ENCODE data around the gene XPA. TPM values are rescaled to one million over a fixed set of nuclear protein-coding genes. Genes with fewer than 3 reads are reported as not detected.

The XPA gene
- total and polyA plus RNA-seq, 2 of the 13 experiments (the other 11 are each of a cell fraction or from before 2014, with no cell fraction given) = 2.3 to 15.2 TPM

- Histone ChIP-seq H3K9ac (ENCODE audit: insufficient read depth, low read depth, low read length) (no peak overlapping the region), H4K20me1 (ENCODE audit: insufficient read depth, low read length) (no peaks in the 10 kb centered on the region; the same call in 1 of the 2 replicates), H3K36me3 (replicated peaks in 1 of 2; ENCODE audit: control insufficient read depth in 1 of 2, insufficient read depth in 2 of 2, low read length in 2 of 2) (peaks cover 0 to 24% of the 10 kb centered on the region in 2 experiments; a peak in 3 of 5 replicates), H3K27ac (ENCODE audit: extremely low read length, insufficient read depth, low read length) (no peak overlapping the region), H3K4me2 (ENCODE audit: low read depth, low read length) (no peak overlapping the region), H3K4me3 (replicated peaks in 1 of 3; ENCODE audit: insufficient read depth in 1 of 3, low read depth in 2 of 3, low read length in 3 of 3) (no peak overlapping the region), H3K27me3 (ENCODE audit: control insufficient read depth in 1 of 2, insufficient read depth in 2 of 2, low read length in 2 of 2) (peaks cover 0 to 8% of the 10 kb centered on the region in 2 experiments; a peak in 1 of 5 replicates), H3K79me2 (ENCODE audit: insufficient read depth, low read length) (peaks cover 41% of the 10 kb centered on the region), H3K4me1 (ENCODE audit: insufficient read depth, low read length) (peaks cover 21% of the 10 kb centered on the region), H2AFZ (ENCODE audit: low read length) (no peak overlapping the region), H3K9me3 (ENCODE audit: low read length) (no peaks in the 10 kb centered on the region)
- TF ChIP-seq HNRNPUL1 (IDR thresholded peaks at IDR 0.05; ENCODE audit: low read depth, low read length) = no peak
- no peak for TF ChIP-seq TBP (CRISPR knock-in tag; IDR thresholded peaks at IDR 0.05)
- TF ChIP-seq POLR2AphosphoS2 (IDR thresholded peaks at IDR 0.05; ENCODE audit: low read depth, low read length) = no peak
- no peak for TF ChIP-seq RAD21 (CRISPR knock-in tag; IDR thresholded peaks at IDR 0.05)
- no peak for TF ChIP-seq ZNF460 (CRISPR knock-in tag; IDR thresholded peaks at IDR 0.05; ENCODE audit: borderline replicate concordance)
- TF ChIP-seq ZNF776 (CRISPR knock-in tag; IDR thresholded peaks at IDR 0.05) = no peak
- no peak for TF ChIP-seq ZNF446 (CRISPR knock-in tag; IDR thresholded peaks at IDR 0.05)
- TF ChIP-seq, protein P1, sequence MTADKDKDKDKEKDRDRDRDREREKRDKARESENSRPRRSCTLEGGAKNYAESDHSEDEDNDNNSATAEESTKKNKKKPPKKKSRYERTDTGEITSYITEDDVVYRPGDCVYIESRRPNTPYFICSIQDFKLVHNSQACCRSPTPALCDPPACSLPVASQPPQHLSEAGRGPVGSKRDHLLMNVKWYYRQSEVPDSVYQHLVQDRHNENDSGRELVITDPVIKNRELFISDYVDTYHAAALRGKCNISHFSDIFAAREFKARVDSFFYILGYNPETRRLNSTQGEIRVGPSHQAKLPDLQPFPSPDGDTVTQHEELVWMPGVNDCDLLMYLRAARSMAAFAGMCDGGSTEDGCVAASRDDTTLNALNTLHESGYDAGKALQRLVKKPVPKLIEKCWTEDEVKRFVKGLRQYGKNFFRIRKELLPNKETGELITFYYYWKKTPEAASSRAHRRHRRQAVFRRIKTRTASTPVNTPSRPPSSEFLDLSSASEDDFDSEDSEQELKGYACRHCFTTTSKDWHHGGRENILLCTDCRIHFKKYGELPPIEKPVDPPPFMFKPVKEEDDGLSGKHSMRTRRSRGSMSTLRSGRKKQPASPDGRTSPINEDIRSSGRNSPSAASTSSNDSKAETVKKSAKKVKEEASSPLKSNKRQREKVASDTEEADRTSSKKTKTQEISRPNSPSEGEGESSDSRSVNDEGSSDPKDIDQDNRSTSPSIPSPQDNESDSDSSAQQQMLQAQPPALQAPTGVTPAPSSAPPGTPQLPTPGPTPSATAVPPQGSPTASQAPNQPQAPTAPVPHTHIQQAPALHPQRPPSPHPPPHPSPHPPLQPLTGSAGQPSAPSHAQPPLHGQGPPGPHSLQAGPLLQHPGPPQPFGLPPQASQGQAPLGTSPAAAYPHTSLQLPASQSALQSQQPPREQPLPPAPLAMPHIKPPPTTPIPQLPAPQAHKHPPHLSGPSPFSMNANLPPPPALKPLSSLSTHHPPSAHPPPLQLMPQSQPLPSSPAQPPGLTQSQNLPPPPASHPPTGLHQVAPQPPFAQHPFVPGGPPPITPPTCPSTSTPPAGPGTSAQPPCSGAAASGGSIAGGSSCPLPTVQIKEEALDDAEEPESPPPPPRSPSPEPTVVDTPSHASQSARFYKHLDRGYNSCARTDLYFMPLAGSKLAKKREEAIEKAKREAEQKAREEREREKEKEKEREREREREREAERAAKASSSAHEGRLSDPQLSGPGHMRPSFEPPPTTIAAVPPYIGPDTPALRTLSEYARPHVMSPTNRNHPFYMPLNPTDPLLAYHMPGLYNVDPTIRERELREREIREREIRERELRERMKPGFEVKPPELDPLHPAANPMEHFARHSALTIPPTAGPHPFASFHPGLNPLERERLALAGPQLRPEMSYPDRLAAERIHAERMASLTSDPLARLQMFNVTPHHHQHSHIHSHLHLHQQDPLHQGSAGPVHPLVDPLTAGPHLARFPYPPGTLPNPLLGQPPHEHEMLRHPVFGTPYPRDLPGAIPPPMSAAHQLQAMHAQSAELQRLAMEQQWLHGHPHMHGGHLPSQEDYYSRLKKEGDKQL (CRISPR knock-in tag; IDR thresholded peaks at IDR 0.05; ENCODE audit: low read depth) = no peak
- no peak for TF ChIP-seq HOXD1 (CRISPR knock-in tag; IDR thresholded peaks at IDR 0.05)
- TF ChIP-seq ZNF788 (CRISPR knock-in tag; IDR thresholded peaks at IDR 0.05; ENCODE audit: borderline replicate concordance) = no peak
- no peak for TF ChIP-seq NONO (IDR thresholded peaks at IDR 0.05)
- TF ChIP-seq NONO (CRISPR knock-in tag; conservative IDR thresholded peaks at IDR 0.05) = no peak
- TF ChIP-seq ZNF766 (CRISPR knock-in tag; IDR thresholded peaks at IDR 0.05; ENCODE audit: borderline replicate concordance) = no peak
- TF ChIP-seq PHF5A (CRISPR knock-in tag; IDR thresholded peaks at IDR 0.05; ENCODE audit: low read depth, unreplicated experiment) = no peak
- ATAC-seq = no peak
- no TSS peak for BruUV-seq (replicated peaks)
- intact Hi-C loops (cut with micrococcal nuclease; ENCODE audit: unreplicated experiment) = no loop called here
- no peak for FAIRE-seq
- in situ Hi-C loops (cut with HindIII; ENCODE audit: extremely low pct_ligation_motif_present, low pct_unique_long_range_greater_than_20kb) = no loop called here
- POLR2A ChIA-PET = no interaction called here
- CTCF ChIA-PET (ENCODE audit: low intra/inter-chr PET ratio, low total read pairs) = no interaction called here
- no peak for DNase-seq (ENCODE audit: low spot score)
Measured at GRCh38 chr9:97629156-97629555, 68.0 kb downstream of the XPA start.

All from HepG2 (cell line).